ENCODE data around the gene MC1R. TPM values are rescaled to one million over a fixed set of nuclear protein-coding genes. Genes with fewer than 3 reads are reported as not detected.

Gene MC1R
- total and polyA plus RNA-seq, 2 experiments from 2014 or later: 0.74 to 4.3 TPM

GRCh38 chr16:89908236-89908635, 10.4 kb upstream of the MC1R start (continued):
- TF ChIP-seq ZNF462 (CRISPR knock-in tag; IDR thresholded peaks at IDR 0.05): no peak
- no peak for TF ChIP-seq NANOG (IDR thresholded peaks at IDR 0.05; ENCODE audit: borderline replicate concordance)
- no peak for TF ChIP-seq REST (IDR thresholded peaks at IDR 0.05; ENCODE audit: unreplicated experiment)

Data from GM23338 (cell line).